GM12873 (cell line): Measurements from ENCODE around the gene SCYGR1.

ENCODE experiments used
- TF ChIP-seq, protein P1 (sequence below): IDR thresholded peaks from 2 replicates; pipeline ENCODE4 v1.5.1; 2012; ENCODE audit warnings: low read depth, mild to moderate bottlenecking, moderate library complexity, low read length, control low read depth; ENCODE audit not compliant: insufficient read depth; ENCODE audit errors: missing control alignments

Gene SCYGR1

DNA sequence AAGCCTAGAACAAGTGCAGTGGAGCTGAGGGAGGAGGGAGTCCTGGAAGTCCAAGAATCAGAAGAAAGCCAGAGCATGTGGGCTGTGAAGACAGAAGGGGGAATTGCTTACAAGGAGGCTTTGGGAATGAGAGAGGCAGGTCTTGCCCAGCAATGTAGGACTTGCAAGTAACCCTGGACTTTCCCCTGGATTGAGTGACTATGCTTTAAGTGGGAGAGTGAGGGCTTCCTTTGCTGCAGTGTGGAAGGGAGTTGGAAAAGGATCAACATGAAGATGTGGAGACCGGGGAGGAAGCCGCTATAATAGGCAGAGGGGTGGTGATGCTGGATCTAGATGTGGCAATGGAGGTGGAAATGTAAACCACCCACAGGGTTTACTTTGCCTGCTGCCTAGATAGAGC, 13.8 kb upstream of the SCYGR1 start:
- TF ChIP-seq, protein P1, sequence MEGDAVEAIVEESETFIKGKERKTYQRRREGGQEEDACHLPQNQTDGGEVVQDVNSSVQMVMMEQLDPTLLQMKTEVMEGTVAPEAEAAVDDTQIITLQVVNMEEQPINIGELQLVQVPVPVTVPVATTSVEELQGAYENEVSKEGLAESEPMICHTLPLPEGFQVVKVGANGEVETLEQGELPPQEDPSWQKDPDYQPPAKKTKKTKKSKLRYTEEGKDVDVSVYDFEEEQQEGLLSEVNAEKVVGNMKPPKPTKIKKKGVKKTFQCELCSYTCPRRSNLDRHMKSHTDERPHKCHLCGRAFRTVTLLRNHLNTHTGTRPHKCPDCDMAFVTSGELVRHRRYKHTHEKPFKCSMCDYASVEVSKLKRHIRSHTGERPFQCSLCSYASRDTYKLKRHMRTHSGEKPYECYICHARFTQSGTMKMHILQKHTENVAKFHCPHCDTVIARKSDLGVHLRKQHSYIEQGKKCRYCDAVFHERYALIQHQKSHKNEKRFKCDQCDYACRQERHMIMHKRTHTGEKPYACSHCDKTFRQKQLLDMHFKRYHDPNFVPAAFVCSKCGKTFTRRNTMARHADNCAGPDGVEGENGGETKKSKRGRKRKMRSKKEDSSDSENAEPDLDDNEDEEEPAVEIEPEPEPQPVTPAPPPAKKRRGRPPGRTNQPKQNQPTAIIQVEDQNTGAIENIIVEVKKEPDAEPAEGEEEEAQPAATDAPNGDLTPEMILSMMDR, result no peak

DNA sequence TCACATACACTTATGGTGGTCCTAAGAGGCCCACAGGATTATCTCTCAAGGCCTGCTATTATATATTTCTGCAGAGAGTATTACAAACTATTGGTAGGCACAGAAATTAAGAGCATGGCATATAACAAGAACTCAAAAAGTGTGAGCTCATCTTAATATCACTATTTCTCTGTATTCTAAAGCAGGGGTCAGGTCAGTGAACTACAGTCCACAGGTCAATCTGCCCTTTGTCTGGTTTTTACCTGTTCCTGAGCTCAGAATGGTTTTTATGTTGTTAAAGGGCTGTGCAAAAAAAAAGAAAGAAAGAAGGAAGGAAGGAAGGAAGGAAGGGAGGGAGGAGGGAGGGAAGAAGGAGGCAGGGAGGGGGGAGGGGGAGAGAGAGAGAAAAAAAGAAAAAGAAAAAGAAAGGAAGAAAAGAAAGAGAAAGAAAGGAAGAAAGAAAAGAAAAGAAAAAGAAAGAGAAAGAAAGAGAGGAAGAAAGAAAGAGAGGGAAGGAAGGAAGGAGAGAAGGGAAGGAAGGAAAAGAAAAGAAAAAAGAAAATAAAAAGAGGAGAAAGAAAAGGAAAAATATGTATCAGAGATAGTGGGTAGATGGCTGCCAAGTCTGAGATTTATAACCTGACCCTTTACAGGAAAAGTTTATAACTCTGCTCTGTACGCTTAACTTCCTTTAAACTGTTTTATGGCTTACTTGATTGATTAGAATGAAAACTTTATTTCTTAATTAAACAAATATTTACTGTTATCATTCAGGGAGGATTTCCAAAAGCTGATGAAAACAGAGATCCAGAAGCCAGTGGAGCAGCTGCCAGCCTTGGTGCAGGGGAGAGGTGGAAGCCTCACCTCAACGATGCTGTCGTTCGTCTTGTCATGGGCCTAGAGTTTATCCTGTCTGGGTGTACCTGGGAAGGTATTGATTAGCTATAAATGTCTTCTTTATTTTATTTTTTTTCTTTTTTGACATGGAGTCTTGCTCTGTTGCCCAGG, 11.2 kb upstream of the SCYGR1 start:
- TF ChIP-seq, protein P1, result no peak

DNA sequence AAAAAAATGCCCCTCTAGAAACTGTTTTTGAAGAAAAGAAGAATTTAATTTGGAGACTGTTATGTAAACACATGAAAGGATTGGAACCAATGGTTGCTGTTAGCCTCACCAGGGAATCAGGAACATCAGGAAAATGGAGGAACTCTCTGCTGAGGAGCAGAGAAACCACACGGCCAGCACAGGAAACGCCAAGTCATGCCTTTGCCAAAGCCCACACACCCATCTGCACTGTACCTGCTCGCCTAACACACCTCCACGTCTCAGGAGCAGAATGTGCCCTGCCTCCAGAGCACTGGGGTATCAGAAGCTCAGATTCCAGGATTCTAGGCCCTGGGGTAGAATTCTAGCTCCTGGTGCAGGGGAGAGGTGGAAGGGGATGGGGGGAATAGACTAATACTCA, 9.8 kb upstream of the SCYGR1 start:
- TF ChIP-seq, protein P1, result no peak

DNA sequence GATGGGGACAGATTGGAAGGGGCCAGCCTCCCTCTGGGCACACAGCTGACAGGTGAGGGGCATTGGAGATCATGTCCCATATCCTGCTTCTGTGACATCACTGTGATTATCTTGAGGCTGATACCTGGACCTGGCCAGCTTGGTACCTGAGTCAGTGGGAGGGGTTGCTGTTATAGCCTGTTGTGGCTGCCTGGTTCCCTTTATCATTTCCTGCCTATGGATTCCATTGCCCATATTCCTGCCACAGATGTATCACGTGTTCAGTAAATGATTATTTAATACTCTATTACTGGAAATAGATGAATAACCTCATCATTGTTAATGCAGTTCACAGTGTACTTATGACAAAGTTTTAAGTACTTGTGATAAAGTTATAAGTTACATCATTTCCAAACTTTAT, 7.8 kb upstream of the SCYGR1 start:
- TF ChIP-seq, protein P1, result no peak

DNA sequence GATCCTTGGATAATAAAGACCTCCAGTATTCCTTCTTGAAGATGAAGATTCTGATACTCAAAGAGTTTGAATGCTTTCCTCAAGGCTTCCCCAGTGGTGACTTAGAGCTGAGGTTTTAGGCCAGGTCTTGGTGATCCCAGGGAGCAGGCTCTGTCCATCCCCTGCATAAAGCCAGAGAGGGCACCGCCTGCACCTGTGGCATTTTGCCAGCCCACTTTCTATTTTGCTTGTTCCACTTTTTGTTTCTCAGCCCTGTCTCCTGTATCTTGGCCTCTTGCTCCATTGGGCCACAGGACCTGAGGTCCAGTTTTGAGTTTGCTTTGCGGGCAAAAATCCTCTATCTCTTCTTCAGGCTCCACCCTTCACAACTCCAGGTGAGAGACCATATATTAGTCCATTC, 6.7 kb upstream of the SCYGR1 start:
- TF ChIP-seq, protein P1, result no peak

DNA sequence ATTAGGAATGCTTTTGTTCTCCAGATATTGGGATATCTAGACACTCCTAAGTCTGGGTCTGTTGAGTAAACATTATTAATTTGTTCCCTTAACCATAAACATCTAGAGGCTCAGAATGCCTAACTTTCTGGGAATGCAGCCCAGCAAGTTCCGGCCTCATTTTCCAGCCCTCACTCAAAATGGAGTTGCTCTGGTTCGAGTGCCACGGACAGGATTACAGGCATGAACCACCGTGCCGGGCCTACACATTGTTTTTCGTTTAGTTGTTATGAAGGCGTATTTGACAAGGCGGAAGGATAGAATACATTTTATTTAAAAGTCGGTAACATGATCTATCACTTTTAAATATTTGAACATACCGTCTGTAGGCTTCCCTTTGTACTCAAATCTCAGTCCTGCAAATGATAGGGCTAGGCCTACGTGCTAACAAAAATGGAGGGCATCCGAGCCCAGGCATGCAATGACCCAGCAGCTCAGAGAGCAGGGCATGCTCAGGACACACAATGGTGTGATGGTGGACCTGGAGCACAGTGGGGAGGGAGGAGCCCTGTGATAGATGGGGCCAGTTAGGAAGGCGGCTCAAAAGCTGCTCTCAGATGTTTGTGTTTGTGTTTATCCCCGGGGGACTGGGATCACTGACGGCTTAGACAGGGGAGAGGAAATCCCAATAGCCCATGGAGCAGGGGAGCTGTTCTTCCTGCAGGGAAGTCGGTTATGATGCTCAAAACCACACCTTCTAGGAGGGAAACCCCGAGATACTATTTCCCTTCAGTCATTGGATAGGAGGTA, 2.9 kb upstream of the SCYGR1 start:
- TF ChIP-seq, protein P1, result no peak

DNA sequence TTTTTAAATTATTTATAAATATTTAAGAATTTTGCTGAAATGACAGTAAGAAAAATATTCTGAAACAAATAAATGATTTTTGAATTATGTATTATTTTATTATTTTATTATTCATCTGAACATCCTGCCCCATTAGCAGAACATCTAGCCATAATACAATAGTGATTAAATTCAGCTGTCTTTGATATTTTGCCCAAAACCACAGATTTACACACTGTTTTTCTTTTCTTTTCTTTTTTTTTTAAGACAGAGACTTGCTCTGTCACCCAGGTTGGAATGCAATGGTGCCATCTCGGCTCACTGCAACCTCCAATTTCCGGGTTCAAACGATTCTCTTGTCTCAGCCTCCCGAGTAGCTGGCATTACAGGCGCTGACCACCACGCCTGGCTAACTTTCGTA, 1.9 kb upstream of the SCYGR1 start:
- TF ChIP-seq, protein P1, result no peak
